ENCODE results near the gene NDUFA11.
"Not testable (repeated sequence)": the region's sequence is repeated elsewhere in the genome, so short reads cannot be mapped to it uniquely, and the experiment has no call there.

NDUFA11 gene

GRCh38 chr19:5850189-5850588 is 53.4 kb downstream of the NDUFA11 start:
- ChIA-PET CTCF (interaction anchor here (0.6 to 2.1 kb wide), 2 partner anchors 11 to 46 kb away, joined by 5 to 9 read pairs; partner anchors contain the start of gene FUT6), POLR2A (no interaction called here)
- Histone ChIP-seq H3K36me3 (ENCODE audit: control insufficient read depth in 2 of 2, insufficient read depth in 1 of 2, low read length in 2 of 2) (no peaks in the 10 kb centered on the region), H3K4me1 (ENCODE audit: control insufficient read depth, insufficient read depth, low read length) (no peaks in the 10 kb centered on the region), H3K4me3 (ENCODE audit: low read depth, low read length) (no peak overlapping the region), H3K27ac (ENCODE audit: extremely low read depth, low read depth, low read length) (no peak overlapping the region), H3K9me3 (ENCODE audit: control insufficient read depth, insufficient read depth, low read depth, low read length) (no peaks in the 10 kb centered on the region)
- TF ChIP-seq ZNF404 (tag by site-specific recombination; IDR thresholded peaks at IDR 0.05) (no peak), ZNF785 (tag by site-specific recombination; IDR thresholded peaks at IDR 0.05) (no peak), ZSCAN23 (tag by site-specific recombination; IDR thresholded peaks at IDR 0.05) (no peak), ZNF548 (tag by site-specific recombination; IDR thresholded peaks at IDR 0.05) (no peak), MZF1 (tag by site-specific recombination; IDR thresholded peaks at IDR 0.05; ENCODE audit: borderline replicate concordance) (no peak), BCL11A (tag by site-specific recombination; IDR thresholded peaks at IDR 0.05; ENCODE audit: low read depth) (no peak), SP3 (tag by site-specific recombination; IDR thresholded peaks at IDR 0.05) (no peak), ZNF792 (tag by site-specific recombination; IDR thresholded peaks at IDR 0.05) (no peak), SP2 (tag by site-specific recombination; IDR thresholded peaks at IDR 0.05) (no peak), ZNF621 (tag by site-specific recombination; IDR thresholded peaks at IDR 0.05) (no peak), ZNF530 (tag by site-specific recombination; IDR thresholded peaks at IDR 0.05; ENCODE audit: low read depth) (no peak), ZNF629 (tag by site-specific recombination; IDR thresholded peaks at IDR 0.05) (no peak), ZNF501 (tag by site-specific recombination; IDR thresholded peaks at IDR 0.05) (no peak), ZBTB48 (tag by site-specific recombination; IDR thresholded peaks at IDR 0.05) (no peak), ZNF830 (tag by site-specific recombination; IDR thresholded peaks at IDR 0.05; ENCODE audit: low read depth) (no peak), ZNF239 (tag by site-specific recombination; IDR thresholded peaks at IDR 0.05) (no peak)
- TF ChIP-seq, protein P1, sequence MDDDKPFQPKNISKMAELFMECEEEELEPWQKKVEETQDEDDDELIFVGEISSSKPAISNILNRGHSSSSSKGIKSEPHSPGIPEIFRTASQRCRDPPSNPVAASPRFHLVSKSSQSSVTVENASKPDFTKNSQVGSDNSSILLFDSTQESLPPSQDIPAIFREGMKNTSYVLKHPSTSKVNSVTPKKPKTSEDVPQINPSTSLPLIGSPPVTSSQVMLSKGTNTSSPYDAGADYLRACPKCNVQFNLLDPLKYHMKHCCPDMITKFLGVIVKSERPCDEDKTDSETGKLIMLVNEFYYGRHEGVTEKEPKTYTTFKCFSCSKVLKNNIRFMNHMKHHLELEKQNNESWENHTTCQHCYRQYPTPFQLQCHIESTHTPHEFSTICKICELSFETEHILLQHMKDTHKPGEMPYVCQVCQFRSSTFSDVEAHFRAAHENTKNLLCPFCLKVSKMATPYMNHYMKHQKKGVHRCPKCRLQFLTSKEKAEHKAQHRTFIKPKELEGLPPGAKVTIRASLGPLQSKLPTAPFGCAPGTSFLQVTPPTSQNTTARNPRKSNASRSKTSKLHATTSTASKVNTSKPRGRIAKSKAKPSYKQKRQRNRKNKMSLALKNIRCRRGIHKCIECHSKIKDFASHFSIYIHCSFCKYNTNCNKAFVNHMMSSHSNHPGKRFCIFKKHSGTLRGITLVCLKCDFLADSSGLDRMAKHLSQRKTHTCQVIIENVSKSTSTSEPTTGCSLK (tag by site-specific recombination; IDR thresholded peaks at IDR 0.05): no peak
- TF ChIP-seq, protein P2, sequence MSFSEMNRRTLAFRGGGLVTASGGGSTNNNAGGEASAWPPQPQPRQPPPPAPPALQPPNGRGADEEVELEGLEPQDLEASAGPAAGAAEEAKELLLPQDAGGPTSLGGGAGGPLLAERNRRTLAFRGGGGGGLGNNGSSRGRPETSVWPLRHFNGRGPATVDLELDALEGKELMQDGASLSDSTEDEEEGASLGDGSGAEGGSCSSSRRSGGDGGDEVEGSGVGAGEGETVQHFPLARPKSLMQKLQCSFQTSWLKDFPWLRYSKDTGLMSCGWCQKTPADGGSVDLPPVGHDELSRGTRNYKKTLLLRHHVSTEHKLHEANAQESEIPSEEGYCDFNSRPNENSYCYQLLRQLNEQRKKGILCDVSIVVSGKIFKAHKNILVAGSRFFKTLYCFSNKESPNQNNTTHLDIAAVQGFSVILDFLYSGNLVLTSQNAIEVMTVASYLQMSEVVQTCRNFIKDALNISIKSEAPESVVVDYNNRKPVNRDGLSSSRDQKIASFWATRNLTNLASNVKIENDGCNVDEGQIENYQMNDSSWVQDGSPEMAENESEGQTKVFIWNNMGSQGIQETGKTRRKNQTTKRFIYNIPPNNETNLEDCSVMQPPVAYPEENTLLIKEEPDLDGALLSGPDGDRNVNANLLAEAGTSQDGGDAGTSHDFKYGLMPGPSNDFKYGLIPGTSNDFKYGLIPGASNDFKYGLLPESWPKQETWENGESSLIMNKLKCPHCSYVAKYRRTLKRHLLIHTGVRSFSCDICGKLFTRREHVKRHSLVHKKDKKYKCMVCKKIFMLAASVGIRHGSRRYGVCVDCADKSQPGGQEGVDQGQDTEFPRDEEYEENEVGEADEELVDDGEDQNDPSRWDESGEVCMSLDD (tag by site-specific recombination; IDR thresholded peaks at IDR 0.05): no peak
- TF ChIP-seq, protein P3, sequence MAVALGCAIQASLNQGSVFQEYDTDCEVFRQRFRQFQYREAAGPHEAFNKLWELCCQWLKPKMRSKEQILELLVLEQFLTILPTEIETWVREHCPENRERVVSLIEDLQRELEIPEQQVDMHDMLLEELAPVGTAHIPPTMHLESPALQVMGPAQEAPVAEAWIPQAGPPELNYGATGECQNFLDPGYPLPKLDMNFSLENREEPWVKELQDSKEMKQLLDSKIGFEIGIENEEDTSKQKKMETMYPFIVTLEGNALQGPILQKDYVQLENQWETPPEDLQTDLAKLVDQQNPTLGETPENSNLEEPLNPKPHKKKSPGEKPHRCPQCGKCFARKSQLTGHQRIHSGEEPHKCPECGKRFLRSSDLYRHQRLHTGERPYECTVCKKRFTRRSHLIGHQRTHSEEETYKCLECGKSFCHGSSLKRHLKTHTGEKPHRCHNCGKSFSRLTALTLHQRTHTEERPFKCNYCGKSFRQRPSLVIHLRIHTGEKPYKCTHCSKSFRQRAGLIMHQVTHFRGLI (tag by site-specific recombination; IDR thresholded peaks at IDR 0.05): no peak

DNA sequence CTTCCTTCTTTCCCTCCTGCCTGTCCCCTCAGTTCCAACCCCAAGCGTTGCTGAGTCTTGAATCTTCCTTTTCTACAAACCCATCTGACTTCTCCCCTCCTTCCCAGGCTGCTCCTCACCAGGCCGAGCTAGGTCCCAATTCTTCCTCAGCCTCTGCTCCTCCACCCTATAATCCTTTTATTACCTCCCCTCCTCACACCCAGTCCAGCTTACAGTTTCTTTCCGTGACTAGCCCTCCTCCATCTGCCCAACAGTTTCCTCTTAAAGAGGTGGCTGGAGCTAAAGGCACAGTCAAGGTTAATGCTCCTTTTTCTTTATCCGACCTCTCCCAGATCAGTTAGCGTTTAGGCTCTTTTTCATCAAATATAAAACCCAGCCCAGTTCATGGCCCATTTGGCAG is 55.0 kb downstream of the NDUFA11 start:
- H3K4me1 ChIP-seq (ENCODE audit: control insufficient read depth, insufficient read depth, low read length); H3K36me3 ChIP-seq (ENCODE audit: control insufficient read depth in 2 of 2, insufficient read depth in 1 of 2, low read length in 2 of 2); H3K27ac ChIP-seq (ENCODE audit: extremely low read depth, low read depth, low read length); H3K9me3 ChIP-seq (ENCODE audit: control insufficient read depth, insufficient read depth, low read depth, low read length); H3K4me3 ChIP-seq (ENCODE audit: low read depth, low read length); POLR2A ChIA-PET: not testable (repeated sequence)
- CTCF ChIA-PET: interaction anchor here (2.1 kb wide), 1 partner anchor 45 kb away, joined by 9 read pairs; no protein-coding TSS in a partner anchor
- TF ChIP-seq, protein P4, sequence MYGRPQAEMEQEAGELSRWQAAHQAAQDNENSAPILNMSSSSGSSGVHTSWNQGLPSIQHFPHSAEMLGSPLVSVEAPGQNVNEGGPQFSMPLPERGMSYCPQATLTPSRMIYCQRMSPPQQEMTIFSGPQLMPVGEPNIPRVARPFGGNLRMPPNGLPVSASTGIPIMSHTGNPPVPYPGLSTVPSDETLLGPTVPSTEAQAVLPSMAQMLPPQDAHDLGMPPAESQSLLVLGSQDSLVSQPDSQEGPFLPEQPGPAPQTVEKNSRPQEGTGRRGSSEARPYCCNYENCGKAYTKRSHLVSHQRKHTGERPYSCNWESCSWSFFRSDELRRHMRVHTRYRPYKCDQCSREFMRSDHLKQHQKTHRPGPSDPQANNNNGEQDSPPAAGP (tag by site-specific recombination; IDR thresholded peaks at IDR 0.05): 0 out of 2 replicates have a peak, but pooled peaks have one; percentile 51

GRCh38 chr19:5847846-5848245 is 55.7 kb downstream of the NDUFA11 start:
- CTCF ChIA-PET; H3K4me3 ChIP-seq (ENCODE audit: low read depth, low read length); H3K36me3 ChIP-seq (ENCODE audit: control insufficient read depth in 2 of 2, insufficient read depth in 1 of 2, low read length in 2 of 2); POLR2A ChIA-PET; H3K27ac ChIP-seq (ENCODE audit: extremely low read depth, low read depth, low read length); H3K9me3 ChIP-seq (ENCODE audit: control insufficient read depth, insufficient read depth, low read depth, low read length); H3K4me1 ChIP-seq (ENCODE audit: control insufficient read depth, insufficient read depth, low read length): not testable (repeated sequence)
